ENCODE data around the gene PLCB3. TPM values are rescaled to one million over a fixed set of nuclear protein-coding genes. Genes with fewer than 3 reads are reported as not detected.
"Not testable (repeated sequence)": the region's sequence is repeated elsewhere in the genome, so short reads cannot be mapped to it uniquely, and the experiment has no call there.

The PLCB3 gene
- total RNA-seq, 1 donor from 2014 or later: 17.4 TPM

DNA sequence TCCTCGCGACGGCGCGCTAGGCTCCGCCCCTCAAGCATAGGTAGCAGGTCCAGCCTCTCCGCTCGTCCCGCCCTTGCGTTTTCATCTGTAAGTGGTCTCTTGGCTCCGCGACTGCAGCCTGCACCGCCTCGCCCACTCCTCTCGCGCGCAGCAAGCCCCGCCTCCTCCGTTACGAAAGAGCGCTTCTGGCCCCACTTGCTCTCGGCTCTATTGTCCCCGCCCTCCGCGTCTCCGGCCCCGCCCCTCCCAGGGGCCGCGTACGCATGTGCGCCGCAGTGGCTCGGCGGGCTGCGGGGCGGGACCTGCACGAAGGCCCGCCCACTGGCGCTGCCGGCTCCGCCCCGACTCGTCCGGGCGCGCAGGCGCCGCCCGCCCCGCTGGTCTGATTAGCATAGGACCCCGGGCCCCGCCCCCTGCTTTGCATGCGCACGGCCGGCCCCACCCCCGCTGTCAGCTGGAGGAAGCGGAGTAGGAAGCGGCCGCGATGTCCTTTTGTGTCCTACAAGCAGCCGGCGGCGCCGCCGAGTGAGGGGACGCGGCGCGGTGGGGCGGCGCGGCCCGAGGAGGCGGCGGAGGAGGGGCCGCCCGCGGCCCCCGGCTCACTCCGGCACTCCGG is 53.9 kb downstream of the PLCB3 start, which contains the start of gene ESRRA:
ESRRA (plus strand) TSS at position 450 of the 616 bp plus-strand sequence. CDS start 1,656 bp downstream, outside the sequence.
- peak; percentile 98 for DNase-seq

DNA sequence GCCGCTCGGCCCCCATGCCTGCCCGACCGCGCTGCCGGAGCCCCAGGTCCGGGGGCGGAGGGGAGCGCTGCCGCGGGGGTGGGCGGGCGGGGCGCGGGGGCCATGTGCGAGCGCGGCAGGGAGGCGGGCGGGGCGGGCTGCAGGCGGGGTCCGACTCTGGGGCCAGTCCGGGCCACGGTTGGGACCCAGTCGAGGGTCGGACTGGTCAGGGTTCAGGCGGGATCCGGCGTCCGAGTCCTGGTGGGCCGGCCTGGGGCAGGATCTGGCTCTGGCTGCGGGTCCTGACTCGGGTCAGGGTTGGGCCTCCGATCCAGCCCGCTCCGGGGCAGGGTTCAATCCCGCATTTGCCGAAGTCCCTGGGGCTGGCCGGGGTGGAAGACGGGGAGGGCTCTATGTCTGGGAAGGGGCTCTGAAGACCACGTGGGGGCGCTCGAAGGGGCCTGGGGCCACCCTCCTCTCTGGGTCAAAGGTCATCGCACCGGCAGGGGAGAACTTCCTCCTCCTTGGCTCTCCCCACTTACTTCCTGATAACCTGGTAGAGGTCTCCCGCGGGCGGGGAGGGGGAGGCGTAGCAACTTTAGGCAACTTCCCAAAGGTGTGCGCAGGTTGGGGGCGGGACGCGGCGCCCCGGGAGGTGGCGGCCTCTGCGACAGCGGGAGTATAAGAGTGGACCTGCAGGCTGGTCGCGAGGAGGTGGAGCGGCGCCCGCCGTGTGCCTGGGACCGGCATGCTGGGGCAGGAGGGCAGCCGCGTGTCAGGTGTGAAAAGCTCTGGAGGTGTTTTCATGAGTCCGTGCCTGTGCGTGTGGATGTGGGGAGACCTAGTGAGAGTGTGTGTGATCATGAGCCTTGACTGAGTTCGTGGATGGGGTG is 54.6 kb downstream of the PLCB3 start:
- DNase-seq: no peak

DNA sequence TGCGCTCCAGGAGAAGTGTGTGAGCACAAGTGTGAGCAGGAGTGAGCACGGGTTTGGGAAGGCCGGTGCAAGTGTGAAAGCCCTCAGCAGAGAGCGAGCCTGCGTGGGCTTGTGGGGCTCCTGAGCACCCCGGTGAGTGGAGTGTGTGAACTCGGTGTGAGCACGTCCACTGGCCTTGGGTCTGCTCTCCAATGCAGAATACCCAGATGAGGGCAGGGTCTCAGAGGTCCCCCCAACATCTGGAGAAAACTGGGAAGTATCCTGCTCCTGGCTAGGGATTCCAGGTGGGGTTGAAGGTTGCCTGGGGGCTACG is 55.2 kb downstream of the PLCB3 start:
- DNase-seq: no peak

DNA sequence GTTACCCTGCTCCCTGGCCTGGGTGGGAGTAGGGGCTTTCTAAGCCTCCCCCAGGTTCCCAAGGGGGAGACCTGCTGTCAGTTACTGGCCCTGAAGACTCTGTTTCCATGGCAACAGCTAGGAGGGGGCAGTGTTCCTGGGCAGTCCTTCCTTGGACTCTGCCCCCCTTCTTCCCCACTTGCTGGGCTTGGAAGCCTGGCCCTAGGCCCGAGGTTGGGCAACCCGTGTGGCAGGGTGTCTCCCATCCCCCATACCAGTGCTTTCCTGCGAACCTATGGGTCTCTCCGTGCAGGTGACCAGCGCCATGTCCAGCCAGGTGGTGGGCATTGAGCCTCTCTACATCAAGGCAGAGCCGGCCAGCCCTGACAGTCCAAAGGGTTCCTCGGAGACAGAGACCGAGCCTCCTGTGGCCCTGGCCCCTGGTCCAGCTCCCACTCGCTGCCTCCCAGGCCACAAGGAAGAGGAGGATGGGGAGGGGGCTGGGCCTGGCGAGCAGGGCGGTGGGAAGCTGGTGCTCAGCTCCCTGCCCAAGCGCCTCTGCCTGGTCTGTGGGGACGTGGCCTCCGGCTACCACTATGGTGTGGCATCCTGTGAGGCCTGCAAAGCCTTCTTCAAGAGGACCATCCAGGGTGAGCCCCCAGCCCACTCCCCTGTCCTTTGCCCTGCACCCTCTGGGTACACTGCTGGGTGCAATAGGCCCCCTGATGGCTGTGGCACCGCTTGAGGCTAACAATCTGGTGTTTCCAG is 55.7 kb downstream of the PLCB3 start:
- DNase-seq: no peak

DNA sequence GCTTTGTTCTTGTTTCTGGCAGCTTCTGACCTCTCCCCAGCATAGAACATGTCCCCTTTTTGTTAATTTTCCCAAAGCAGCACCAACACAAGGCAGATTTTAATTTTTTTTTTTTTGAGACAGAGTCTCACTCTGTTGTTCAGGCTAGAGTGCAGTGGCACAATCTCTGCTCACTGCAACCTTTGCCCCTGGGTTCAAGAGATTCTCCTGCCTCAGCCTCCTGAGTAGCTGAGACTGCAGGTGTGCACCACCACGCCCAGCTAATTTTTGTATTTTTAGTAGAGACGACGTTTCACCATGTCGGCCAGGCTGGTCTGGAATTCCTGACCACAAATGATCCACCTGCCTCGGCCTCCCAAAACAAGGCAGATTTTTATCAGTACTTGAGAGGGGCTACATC is 56.5 kb downstream of the PLCB3 start:
- not testable (repeated sequence) for DNase-seq

DNA sequence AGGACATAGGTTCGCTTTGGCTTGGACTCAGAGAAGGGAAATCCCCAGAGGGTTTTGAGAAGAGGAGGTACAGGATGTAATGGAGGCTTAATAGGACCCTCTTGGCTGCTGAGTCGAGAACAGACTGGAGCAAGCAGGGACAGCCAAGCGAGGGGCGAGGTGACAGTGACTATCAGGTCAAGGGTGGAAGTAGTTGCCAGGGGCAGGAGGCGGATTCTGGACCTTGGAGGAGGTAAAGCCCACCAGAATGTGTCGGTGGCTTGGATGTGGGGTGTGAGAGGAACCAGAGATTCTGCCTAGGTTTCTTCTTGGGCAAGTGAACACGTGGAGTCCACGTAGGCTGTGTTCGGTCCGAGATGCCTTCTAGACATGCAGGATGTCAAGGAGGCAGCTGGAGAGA is 61.6 kb downstream of the PLCB3 start:
- DNase-seq: no peak

DNA sequence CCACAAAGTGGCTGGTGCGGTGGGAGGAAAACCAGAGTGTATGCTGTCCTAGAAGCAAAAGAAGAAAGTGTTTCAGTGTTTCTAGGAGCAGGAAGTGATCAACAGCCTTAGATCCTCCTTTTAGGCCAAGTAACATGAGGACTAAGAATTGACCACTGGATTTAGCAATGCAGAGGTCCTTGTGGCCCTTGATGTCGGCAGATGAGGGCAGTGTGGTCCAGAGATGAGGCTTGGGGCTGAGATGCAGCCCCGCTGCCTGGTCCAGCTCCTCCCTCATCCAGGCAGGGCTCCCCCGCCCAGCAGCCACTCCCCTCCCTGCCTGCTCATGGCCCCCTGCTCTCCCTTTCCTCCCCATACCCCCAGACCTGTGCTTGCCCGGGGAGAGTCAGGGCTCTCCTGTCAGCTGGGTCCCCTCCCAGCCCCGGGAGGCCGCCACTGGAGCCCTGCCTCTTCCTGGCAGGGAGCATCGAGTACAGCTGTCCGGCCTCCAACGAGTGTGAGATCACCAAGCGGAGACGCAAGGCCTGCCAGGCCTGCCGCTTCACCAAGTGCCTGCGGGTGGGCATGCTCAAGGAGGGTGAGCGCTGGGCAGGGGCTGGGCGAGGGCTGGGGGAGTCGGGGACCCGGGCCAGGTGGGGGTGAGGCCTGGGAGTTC is 62.3 kb downstream of the PLCB3 start:
- no peak for DNase-seq

DNA sequence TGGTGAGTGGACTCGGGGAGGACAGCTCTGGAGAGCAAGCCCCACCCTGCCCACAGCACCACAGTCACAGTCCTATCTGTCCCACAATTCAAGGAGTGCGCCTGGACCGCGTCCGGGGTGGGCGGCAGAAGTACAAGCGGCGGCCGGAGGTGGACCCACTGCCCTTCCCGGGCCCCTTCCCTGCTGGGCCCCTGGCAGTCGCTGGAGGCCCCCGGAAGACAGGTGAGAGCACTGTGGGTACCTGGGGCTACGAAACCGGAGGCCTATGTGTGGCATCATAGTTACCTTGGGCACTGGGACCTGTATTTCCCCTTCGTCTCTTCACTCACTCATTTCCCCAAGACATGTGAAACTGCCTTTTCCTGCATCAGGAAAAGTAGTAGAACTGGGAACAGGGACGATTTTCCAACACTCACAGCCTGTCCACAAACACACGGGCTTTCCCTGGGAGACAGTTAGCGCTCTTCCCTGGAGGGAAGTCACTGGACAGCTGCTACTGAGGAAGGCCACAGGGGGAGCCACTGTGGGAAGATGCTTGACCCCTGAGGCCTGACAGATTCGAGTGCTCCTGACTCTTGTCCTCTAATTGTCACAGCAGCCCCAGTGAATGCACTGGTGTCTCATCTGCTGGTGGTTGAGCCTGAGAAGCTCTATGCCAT is 62.9 kb downstream of the PLCB3 start:
- no peak for DNase-seq

DNA sequence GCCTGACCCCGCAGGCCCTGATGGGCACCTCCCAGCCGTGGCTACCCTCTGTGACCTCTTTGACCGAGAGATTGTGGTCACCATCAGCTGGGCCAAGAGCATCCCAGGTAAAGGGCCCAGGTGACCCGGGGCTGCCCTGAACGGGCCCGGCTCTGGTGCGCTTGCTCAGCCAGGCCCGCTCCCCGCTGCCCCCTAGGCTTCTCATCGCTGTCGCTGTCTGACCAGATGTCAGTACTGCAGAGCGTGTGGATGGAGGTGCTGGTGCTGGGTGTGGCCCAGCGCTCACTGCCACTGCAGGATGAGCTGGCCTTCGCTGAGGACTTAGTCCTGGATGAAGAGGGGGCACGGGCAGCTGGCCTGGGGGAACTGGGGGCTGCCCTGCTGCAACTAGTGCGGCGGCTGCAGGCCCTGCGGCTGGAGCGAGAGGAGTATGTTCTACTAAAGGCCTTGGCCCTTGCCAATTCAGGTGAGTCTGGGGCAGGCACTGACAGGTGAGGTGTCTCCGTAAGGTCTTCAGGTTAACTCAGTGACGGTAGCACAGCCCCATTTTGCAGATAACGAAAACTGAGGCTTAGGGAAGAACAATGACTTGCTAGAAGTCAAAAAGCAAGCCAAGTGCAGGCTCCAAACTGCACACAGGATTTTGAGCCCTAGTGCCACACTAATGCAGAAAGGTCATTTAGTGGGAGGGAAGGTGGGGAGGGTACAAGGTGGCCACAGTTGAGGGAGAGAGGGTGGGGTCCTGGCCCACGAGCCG is 63.7 kb downstream of the PLCB3 start:
- no peak for DNase-seq

DNA sequence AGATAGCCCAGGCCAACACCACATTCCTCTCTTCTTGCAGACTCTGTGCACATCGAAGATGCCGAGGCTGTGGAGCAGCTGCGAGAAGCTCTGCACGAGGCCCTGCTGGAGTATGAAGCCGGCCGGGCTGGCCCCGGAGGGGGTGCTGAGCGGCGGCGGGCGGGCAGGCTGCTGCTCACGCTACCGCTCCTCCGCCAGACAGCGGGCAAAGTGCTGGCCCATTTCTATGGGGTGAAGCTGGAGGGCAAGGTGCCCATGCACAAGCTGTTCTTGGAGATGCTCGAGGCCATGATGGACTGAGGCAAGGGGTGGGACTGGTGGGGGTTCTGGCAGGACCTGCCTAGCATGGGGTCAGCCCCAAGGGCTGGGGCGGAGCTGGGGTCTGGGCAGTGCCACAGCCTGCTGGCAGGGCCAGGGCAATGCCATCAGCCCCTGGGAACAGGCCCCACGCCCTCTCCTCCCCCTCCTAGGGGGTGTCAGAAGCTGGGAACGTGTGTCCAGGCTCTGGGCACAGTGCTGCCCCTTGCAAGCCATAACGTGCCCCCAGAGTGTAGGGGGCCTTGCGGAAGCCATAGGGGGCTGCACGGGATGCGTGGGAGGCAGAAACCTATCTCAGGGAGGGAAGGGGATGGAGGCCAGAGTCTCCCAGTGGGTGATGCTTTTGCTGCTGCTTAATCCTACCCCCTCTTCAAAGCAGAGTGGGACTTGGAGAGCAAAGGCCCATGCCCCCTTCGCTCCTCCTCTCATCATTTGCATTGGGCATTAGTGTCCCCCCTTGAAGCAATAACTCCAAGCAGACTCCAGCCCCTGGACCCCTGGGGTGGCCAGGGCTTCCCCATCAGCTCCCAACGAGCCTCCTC is 64.6 kb downstream of the PLCB3 start:
- not testable (repeated sequence) for DNase-seq

DNA sequence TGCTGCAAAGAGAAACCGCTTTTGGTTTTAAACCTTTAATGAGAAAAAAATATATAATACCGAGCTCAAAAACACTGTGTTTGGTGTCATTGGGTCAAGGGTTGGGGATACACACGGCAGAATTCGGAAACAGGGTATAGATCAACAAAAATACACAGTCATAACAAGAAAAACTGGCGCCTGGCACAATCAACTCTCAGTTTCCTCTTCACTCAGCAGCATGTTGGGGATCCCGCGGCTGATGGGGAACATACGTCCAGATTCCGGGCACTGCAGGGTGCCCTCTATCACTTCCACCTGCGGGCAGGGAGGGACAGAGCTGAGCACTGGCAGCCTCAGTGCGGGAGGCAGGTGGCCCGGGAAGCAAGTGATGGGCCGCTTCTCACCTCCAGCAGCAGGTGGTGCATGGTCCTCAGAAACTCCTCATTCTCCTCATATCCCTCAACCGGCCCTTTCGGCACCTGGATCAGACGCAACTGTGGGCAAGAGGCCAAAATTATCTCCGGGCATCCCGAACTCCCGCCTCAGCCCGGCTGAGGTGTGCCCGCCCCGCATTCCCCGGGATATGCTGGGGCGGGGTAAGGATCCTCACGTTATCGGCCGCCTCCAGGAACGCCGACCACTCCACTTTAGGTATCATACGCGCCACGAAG is 65.5 kb downstream of the PLCB3 start:
- no peak for DNase-seq

DNA sequence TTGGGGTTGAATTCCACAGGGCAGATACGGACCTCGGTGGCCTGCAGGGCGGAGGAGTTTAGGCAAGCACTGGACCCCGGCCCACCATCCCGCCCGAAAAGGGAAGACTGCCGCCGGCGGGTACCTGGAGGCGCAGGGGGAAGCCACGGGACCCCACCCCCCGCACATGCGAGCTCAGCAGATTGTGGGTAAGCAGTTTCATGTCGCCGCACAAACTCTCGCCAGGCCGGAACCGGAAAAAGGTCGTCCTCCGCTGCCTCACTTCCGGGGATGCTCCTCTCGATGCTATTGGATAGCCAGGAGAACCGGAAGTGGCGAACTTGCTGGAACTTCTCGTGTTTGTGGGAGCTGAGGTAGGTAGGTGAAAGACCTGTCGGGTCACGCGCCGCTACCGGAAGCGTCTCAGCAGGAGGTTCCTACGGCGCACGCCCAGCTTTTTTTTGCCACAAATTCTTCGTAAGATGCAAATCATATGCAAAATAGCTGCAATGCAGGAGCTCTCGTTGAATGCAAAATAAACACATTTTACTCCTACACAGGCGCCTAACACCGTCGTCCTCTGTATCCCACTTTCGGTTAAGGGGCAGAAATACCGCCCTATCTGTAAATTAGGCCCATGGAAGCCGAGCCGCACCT is 66.1 kb downstream of the PLCB3 start, which contains the start of gene TRMT112:
TRMT112 (minus strand) TSS at position 235 of the 636 bp plus-strand sequence; CDS start at position 202, 33 bp downstream.
- DNase-seq: peak; percentile 97

DNA sequence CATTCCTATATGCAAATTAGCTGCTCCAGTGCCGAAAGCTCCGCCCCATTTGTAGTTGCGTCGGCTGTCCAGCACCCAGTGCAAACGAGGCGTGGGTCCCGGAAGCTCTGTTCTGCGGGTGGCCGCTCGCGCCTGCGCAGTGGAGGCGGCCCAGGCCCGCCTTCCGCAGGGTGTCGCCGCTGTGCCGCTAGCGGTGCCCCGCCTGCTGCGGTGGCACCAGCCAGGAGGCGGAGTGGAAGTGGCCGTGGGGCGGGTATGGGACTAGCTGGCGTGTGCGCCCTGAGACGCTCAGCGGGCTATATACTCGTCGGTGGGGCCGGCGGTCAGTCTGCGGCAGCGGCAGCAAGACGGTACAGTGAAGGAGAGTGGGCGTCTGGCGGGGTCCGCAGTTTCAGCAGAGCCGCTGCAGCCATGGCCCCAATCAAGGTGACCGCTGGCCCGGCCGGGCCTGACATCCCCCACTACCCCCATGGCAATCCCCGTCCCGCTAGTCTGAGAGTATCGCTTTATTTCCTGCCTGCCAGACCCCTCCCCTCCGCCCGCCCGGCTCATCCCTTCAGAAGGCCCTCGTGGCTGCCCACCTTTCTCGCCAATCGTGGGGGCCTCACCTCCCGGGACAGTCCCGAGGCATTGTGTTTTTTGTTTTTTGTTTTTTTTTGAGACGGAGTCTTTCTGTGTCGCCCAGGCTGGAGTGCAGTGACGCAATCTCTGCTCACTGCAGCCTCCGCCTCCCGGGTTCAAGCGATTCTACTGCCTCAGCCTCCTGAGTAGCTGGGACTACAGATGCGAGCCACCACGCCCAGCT is 66.8 kb downstream of the PLCB3 start, which contains the start of gene PRDX5:
PRDX5 (plus strand) TSS at position 161 of the 805 bp plus-strand sequence; CDS start at position 256, 95 bp downstream.
- DNase-seq: peak; percentile 96

Measured in skin of body (tissue), 2 donors.